Liver (tissue), 9 donors: ENCODE results near the gene CEP120. TPM values are rescaled to one million over a fixed set of nuclear protein-coding genes. Genes with fewer than 3 reads are reported as not detected.

Source experiments
- DNase-seq: peaks from one replicate; pipeline ENCODE4 v3.0.0-alpha.2; 2017; ENCODE audit warnings: low spot score
- H3K27ac ChIP-seq, 2 donors: one replicate each; pipeline ENCODE4 v1.7.0; 2013; ENCODE audit warnings: inconsistent platforms in 2 of 2, low read length in 2 of 2, control low read depth in 1 of 2, low read depth in 1 of 2, mild to moderate bottlenecking in 1 of 2
- H3K27me3 ChIP-seq, 4 donors: one replicate each; pipeline versions ENCODE4 v1.6.1 to v1.7.0; 2013; ENCODE audit warnings: low read length in 3 of 4, inconsistent platforms in 1 of 4, mild to moderate bottlenecking in 1 of 4, moderate library complexity in 1 of 4; ENCODE audit not compliant: control insufficient read depth in 4 of 4, insufficient read depth in 4 of 4
- H3K36me3 ChIP-seq, 4 donors: one replicate each; pipeline versions ENCODE4 v1.6.1 to v1.7.0; 2013; ENCODE audit warnings: low read length in 3 of 4, mild to moderate bottlenecking in 3 of 4, low read depth in 1 of 4, moderate library complexity in 1 of 4; ENCODE audit not compliant: control insufficient read depth in 4 of 4, insufficient read depth in 3 of 4
- H3K4me1 ChIP-seq, 4 donors: one replicate each; pipeline versions ENCODE4 v1.6.1 to v1.7.0; 2013; ENCODE audit warnings: low read length in 3 of 4, mild to moderate bottlenecking in 3 of 4, moderate library complexity in 1 of 4; ENCODE audit not compliant: control insufficient read depth in 4 of 4, insufficient read depth in 4 of 4
- H3K4me3 ChIP-seq, 3 donors: one replicate each; pipeline versions ENCODE4 v1.6.1 to v1.7.0; 2013; ENCODE audit warnings: low read length in 3 of 3, control low read depth in 1 of 3, low read depth in 1 of 3, mild to moderate bottlenecking in 1 of 3
- H3K9ac ChIP-seq, 2 donors: one replicate each; pipeline ENCODE4 v1.7.0; 2013; ENCODE audit warnings: low read length in 2 of 2, mild to moderate bottlenecking in 2 of 2, moderate library complexity in 2 of 2, control low read depth in 1 of 2, low read depth in 1 of 2
- H3K9me3 ChIP-seq, 4 donors: one replicate each; pipeline versions ENCODE4 v1.6.1 to v1.7.0; 2013; ENCODE audit warnings: low read length in 3 of 4; ENCODE audit not compliant: control insufficient read depth in 4 of 4
- EGR1 ChIP-seq, 2 donors: IDR thresholded peaks; 2 replicates each; pipeline ENCODE4 v1.6.1; 2016 to 2018; ENCODE audit warnings: antibody characterized with exemption in 2 of 2, low read depth in 2 of 2
- FOXA1 ChIP-seq: IDR thresholded peaks from 2 replicates; pipeline ENCODE4 v1.6.1; 2016; ENCODE audit warnings: antibody characterized with exemption
- FOXA2 ChIP-seq: IDR thresholded peaks from 2 replicates; pipeline ENCODE4 v1.6.1; 2016; ENCODE audit warnings: antibody characterized with exemption
- GABPA ChIP-seq, 2 donors: IDR thresholded peaks in 1 of 2; conservative IDR thresholded peaks in 1 of 2; 2 replicates each; pipeline ENCODE4 v1.6.1; 2016; ENCODE audit warnings: antibody characterized with exemption in 2 of 2, mild to moderate bottlenecking in 1 of 2, moderate library complexity in 1 of 2
- HNF4A ChIP-seq, 2 donors: conservative IDR thresholded peaks; 2 replicates each; pipeline ENCODE4 v1.6.1; 2016; ENCODE audit warnings: antibody characterized with exemption in 2 of 2, mild to moderate bottlenecking in 2 of 2
- HNF4G ChIP-seq: IDR thresholded peaks from 2 replicates; pipeline ENCODE4 v1.6.1; 2016; ENCODE audit warnings: antibody characterized with exemption
- JUND ChIP-seq, 2 donors: IDR thresholded peaks; 2 replicates each; pipeline ENCODE4 v1.6.1; 2016; ENCODE audit warnings: antibody characterized with exemption in 2 of 2
- NR2F2 ChIP-seq: IDR thresholded peaks from 2 replicates; pipeline ENCODE4 v1.6.1; 2016; ENCODE audit warnings: antibody characterized with exemption
- RAD21 ChIP-seq, 2 donors: IDR thresholded peaks; 2 replicates each; pipeline ENCODE4 v1.6.1; 2016; ENCODE audit warnings: antibody characterized with exemption in 2 of 2, mild to moderate bottlenecking in 2 of 2
- RXRA ChIP-seq, 2 donors: IDR thresholded peaks; 2 replicates each; pipeline ENCODE4 v1.6.1; 2017 to 2018; ENCODE audit warnings: antibody characterized with exemption in 2 of 2, mild to moderate bottlenecking in 1 of 2
- SP1 ChIP-seq: IDR thresholded peaks from 2 replicates; pipeline ENCODE4 v1.6.1; 2018; ENCODE audit warnings: antibody characterized with exemption, mild to moderate bottlenecking
- TAF1 ChIP-seq: conservative IDR thresholded peaks from 2 replicates; pipeline ENCODE4 v1.6.1; 2016; ENCODE audit warnings: antibody characterized with exemption, mild to moderate bottlenecking
- YY1 ChIP-seq: IDR thresholded peaks from 2 replicates; pipeline ENCODE4 v1.6.1; 2016; ENCODE audit warnings: antibody characterized with exemption, mild to moderate bottlenecking
- WGBS: extraction: QIAGEN DNeasy Blood & Tissue Kit; methylation state at CpG from one replicate; pipeline ENCODE4 v1.1.7; 2013; 5-methylcytosine and 5-hydroxymethylcytosine counted together
- polyA plus RNA-seq, 2 donors: library from polyadenylated mRNA; stranded (reverse) in 1 of 2; unstranded in 1 of 2; fragments of 200-250 nt in 1 of 2; fragments of >200 nt in 1 of 2; fragmentation: Nextera tagmentation in 1 of 2; extraction: Ambion mirVana in 1 of 2; gene quantifications; one replicate each; pipeline versions ENCODE4 v1.2.1 to v1.2.3, GENCODE V29; 2013 to 2015
- total RNA-seq, 2 donors: library from RNA; depleted of rRNA; stranded (reverse); fragments of >200 nt; gene quantifications; one replicate each; pipeline ENCODE4 v1.2.3, GENCODE V29; 2014
- TF ChIP-seq, protein P1 (sequence below): IDR thresholded peaks from 2 replicates; pipeline ENCODE4 v1.6.1; 2016; ENCODE audit warnings: antibody characterized with exemption, mild to moderate bottlenecking
- TF ChIP-seq, protein P2 (sequence below): fragments of 150-350 bp; IDR thresholded peaks from 2 replicates; pipeline ENCODE4 v1.5.1; 2017; ENCODE audit warnings: improper control_type of control experiment, low read depth, low read length; ENCODE audit not compliant: missing input control
- TF ChIP-seq, protein P3 (sequence below): IDR thresholded peaks from 2 replicates; pipeline ENCODE4 v1.6.1; 2016; ENCODE audit warnings: antibody characterized with exemption
- TF ChIP-seq, protein P4 (sequence below): IDR thresholded peaks from 2 replicates; pipeline ENCODE4 v1.6.1; 2016; ENCODE audit warnings: antibody characterized with exemption
- donor health status: healthy.
- donor health status: healthy.
- donor health status: healthy.
- donor health status: healthy.
- donor health status: healthy.

CEP120 gene
- total and polyA plus RNA-seq, 4 donors = 2.1 to 11.0 (median 6.7) TPM

DNA sequence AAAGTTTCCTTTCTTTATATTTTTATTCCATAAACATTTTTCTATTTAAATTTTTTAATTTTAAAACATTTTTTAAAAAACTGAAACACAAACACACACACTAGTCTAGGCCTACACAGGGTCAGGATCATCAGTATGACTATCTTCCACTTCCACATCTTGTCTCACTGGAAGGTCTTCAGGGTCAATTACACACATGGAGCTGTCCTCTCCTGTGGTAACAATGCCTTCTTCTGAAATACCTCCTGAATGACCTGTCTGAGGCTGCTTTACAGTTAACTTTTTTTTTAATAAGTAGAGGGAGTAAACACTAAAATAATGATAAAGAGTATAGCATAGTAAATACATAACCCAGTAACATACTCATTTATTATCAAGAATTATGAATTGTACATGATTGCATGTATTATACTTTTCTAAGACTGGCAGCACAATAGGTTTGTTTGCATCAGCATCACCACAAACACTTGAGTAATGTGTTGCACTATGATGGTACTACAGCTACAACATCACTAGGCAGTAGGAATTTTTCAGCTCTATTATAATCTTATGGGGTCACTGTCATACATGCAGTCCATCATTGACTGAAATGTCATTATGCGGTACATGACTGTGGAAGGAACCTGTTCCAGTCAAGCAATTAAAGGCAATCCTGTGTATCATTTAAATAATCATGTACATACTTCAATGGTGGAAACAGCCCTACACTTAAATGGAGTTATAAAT, 17.4 kb upstream of the CEP120 start:
- DNase-seq = no peak
- no peaks in the 10 kb centered on the region for H3K9me3 ChIP-seq
- H3K36me3 ChIP-seq = no peaks in the 10 kb centered on the region
- no peak overlapping the region for H3K27ac ChIP-seq
- no peak for TF ChIP-seq JUND (IDR thresholded peaks at IDR 0.05)
- no peak for TF ChIP-seq TAF1
- no peak for TF ChIP-seq HNF4G
- TF ChIP-seq NR2F2 = no peak
- TF ChIP-seq HNF4A (conservative IDR thresholded peaks at IDR 0.05) = no peak
- no peak for TF ChIP-seq SP1
- TF ChIP-seq, protein P1, sequence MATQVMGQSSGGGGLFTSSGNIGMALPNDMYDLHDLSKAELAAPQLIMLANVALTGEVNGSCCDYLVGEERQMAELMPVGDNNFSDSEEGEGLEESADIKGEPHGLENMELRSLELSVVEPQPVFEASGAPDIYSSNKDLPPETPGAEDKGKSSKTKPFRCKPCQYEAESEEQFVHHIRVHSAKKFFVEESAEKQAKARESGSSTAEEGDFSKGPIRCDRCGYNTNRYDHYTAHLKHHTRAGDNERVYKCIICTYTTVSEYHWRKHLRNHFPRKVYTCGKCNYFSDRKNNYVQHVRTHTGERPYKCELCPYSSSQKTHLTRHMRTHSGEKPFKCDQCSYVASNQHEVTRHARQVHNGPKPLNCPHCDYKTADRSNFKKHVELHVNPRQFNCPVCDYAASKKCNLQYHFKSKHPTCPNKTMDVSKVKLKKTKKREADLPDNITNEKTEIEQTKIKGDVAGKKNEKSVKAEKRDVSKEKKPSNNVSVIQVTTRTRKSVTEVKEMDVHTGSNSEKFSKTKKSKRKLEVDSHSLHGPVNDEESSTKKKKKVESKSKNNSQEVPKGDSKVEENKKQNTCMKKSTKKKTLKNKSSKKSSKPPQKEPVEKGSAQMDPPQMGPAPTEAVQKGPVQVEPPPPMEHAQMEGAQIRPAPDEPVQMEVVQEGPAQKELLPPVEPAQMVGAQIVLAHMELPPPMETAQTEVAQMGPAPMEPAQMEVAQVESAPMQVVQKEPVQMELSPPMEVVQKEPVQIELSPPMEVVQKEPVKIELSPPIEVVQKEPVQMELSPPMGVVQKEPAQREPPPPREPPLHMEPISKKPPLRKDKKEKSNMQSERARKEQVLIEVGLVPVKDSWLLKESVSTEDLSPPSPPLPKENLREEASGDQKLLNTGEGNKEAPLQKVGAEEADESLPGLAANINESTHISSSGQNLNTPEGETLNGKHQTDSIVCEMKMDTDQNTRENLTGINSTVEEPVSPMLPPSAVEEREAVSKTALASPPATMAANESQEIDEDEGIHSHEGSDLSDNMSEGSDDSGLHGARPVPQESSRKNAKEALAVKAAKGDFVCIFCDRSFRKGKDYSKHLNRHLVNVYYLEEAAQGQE = no peak
- TF ChIP-seq EGR1 (IDR thresholded peaks at IDR 0.05; ENCODE audit: low read depth in 2 of 2) = no peak
- peaks cover 0 to 12% (median 0%) of the 10 kb centered on the region in 4 donors for H3K4me1 ChIP-seq
- no peaks in the 10 kb centered on the region for H3K27me3 ChIP-seq
- no peak overlapping the region for H3K4me3 ChIP-seq
- 100% methylated on average over 1 of the region's 1 CpG for WGBS
- H3K9ac ChIP-seq = no peak overlapping the region

DNA sequence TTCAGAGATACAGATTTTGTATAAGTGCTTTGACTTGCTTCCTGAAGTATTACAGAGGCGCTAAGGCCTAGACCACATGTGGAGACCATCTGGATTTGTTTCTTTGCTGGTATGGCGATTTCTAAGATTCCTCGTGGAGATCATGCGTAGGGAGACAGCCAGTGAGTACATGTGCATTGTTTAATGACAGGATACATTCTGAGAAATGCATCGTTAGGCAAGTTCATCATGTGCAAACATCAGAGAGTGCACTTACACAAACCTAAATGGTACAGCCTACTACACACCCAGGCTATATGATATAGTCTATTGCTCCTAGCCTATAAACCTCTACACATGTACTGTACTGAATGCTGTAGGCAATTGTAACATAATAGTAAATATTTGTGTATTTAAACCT, 16.5 kb upstream of the CEP120 start:
- no peak overlapping the region for H3K9ac ChIP-seq
- 88% methylated on average over 5 of the region's 5 CpGs for WGBS
- no peak overlapping the region for H3K27ac ChIP-seq
- no peaks in the 10 kb centered on the region for H3K9me3 ChIP-seq
- H3K4me3 ChIP-seq = no peak overlapping the region
- no peak for DNase-seq
- no peaks in the 10 kb centered on the region for H3K27me3 ChIP-seq
- H3K36me3 ChIP-seq = no peaks in the 10 kb centered on the region
- no peak for TF ChIP-seq NR2F2
- TF ChIP-seq EGR1 (IDR thresholded peaks at IDR 0.05; ENCODE audit: low read depth in 2 of 2) = no peak
- TF ChIP-seq, protein P2, sequence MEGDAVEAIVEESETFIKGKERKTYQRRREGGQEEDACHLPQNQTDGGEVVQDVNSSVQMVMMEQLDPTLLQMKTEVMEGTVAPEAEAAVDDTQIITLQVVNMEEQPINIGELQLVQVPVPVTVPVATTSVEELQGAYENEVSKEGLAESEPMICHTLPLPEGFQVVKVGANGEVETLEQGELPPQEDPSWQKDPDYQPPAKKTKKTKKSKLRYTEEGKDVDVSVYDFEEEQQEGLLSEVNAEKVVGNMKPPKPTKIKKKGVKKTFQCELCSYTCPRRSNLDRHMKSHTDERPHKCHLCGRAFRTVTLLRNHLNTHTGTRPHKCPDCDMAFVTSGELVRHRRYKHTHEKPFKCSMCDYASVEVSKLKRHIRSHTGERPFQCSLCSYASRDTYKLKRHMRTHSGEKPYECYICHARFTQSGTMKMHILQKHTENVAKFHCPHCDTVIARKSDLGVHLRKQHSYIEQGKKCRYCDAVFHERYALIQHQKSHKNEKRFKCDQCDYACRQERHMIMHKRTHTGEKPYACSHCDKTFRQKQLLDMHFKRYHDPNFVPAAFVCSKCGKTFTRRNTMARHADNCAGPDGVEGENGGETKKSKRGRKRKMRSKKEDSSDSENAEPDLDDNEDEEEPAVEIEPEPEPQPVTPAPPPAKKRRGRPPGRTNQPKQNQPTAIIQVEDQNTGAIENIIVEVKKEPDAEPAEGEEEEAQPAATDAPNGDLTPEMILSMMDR = no peak
- TF ChIP-seq RAD21 (IDR thresholded peaks at IDR 0.05) = no peak
- TF ChIP-seq RXRA (IDR thresholded peaks at IDR 0.05) = no peak
- no peak for TF ChIP-seq FOXA2
- no peak for TF ChIP-seq GABPA (IDR thresholded peaks at IDR 0.05 in 1 of 2, conservative IDR thresholded peaks at IDR 0.05 in 1 of 2)
- TF ChIP-seq HNF4G = no peak
- no peak for TF ChIP-seq FOXA1
- TF ChIP-seq, protein P1 = no peak
- TF ChIP-seq HNF4A (conservative IDR thresholded peaks at IDR 0.05) = no peak
- TF ChIP-seq JUND (IDR thresholded peaks at IDR 0.05) = no peak
- TF ChIP-seq, protein P3, sequence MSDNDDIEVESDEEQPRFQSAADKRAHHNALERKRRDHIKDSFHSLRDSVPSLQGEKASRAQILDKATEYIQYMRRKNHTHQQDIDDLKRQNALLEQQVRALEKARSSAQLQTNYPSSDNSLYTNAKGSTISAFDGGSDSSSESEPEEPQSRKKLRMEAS = no peak
- TF ChIP-seq TAF1 = no peak
- no peak for TF ChIP-seq SP1
- TF ChIP-seq, protein P4, sequence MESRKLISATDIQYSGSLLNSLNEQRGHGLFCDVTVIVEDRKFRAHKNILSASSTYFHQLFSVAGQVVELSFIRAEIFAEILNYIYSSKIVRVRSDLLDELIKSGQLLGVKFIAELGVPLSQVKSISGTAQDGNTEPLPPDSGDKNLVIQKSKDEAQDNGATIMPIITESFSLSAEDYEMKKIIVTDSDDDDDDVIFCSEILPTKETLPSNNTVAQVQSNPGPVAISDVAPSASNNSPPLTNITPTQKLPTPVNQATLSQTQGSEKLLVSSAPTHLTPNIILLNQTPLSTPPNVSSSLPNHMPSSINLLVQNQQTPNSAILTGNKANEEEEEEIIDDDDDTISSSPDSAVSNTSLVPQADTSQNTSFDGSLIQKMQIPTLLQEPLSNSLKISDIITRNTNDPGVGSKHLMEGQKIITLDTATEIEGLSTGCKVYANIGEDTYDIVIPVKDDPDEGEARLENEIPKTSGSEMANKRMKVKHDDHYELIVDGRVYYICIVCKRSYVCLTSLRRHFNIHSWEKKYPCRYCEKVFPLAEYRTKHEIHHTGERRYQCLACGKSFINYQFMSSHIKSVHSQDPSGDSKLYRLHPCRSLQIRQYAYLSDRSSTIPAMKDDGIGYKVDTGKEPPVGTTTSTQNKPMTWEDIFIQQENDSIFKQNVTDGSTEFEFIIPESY = no peak
- no peak for TF ChIP-seq YY1
- H3K4me1 ChIP-seq = peaks cover 0 to 12% (median 0%) of the 10 kb centered on the region in 4 donors
